Measurements from ENCODE around the gene GEMIN5. TPM values are rescaled to one million over a fixed set of nuclear protein-coding genes. Genes with fewer than 3 reads are reported as not detected.
A peak's percentile ranks its signal among the peaks of the same experiment; 100 is the strongest.

Gene GEMIN5
- total RNA-seq, 5 donors from 2014 or later (not counting 1 experiment from before 2014, with no cell fraction given), result 6.8 to 17.6 (median 14.8) TPM

GRCh38 chr5:154884424-154884823 is 53.6 kb downstream of the GEMIN5 start:
- DNase-seq, result no peak
- Mint-ChIP-seq H3K4me1 (no peaks in the 10 kb centered on the region), H3K27ac (no peak overlapping the region), H3K27me3 (no peaks in the 10 kb centered on the region), H3K36me3 (peaks cover 87% of the 10 kb centered on the region), H3K9me3 (peaks cover 9 to 48% (median 29%) of the 10 kb centered on the region in 3 donors), H3K4me3 (no peak overlapping the region)
- peaks cover 13% of the 10 kb centered on the region for H3K9me3 ChIP-seq
- 97% methylated on average over 5 of the region's 8 CpGs for WGBS (ENCODE audit: insufficient coverage)
- peaks cover 16 to 31% of the 10 kb centered on the region in 2 donors for H3K36me3 ChIP-seq (ENCODE audit: control insufficient read depth in 2 of 2, extremely low read depth in 1 of 2, insufficient read depth in 1 of 2, low read length in 1 of 2)
- POLR2A ChIA-PET, result interaction anchor here in 1 of 2 donors (0.6 kb wide), 1 partner anchor 123 kb away, joined by 3 read pairs; no protein-coding TSS in a partner anchor
- H3K27me3 ChIP-seq (replicated peaks in 1 of 2; ENCODE audit: control insufficient read depth in 2 of 2, extremely low read depth in 1 of 2, insufficient read depth in 2 of 2, low read length in 1 of 2), result no peaks in the 10 kb centered on the region
- no peaks in the 10 kb centered on the region for H3K4me1 ChIP-seq (ENCODE audit: control insufficient read depth in 1 of 2, extremely low read depth in 1 of 2, insufficient read depth in 2 of 2, low read length in 2 of 2)
- H3K4me3 ChIP-seq (ENCODE audit: control insufficient read depth in 1 of 2, extremely low read depth in 1 of 2, low read length in 1 of 2), result no peak overlapping the region
- ATAC-seq (replicated peaks in 1 of 4), result no peak
- CTCF ChIA-PET, result no interaction called here
- no peak overlapping the region for H3K27ac ChIP-seq (ENCODE audit: low read length)

- H3K36me3 Mint-ChIP-seq, result peaks cover 76% of the 10 kb centered on the region
- CTCF ChIA-PET, result interaction anchor here in 1 of 2 donors (0.7 kb wide), 1 partner anchor 904 kb away, joined by 5 read pairs; no protein-coding TSS in a partner anchor
- no CpG with 5 or more reads among the region's 4 CpGs for WGBS (ENCODE audit: insufficient coverage)
- H3K9me3 Mint-ChIP-seq, result peaks cover 9 to 45% (median 28%) of the 10 kb centered on the region in 3 donors
- Histone ChIP-seq H3K36me3 (ENCODE audit: control insufficient read depth in 2 of 2, extremely low read depth in 1 of 2, insufficient read depth in 1 of 2, low read length in 1 of 2) (peaks cover 9 to 12% of the 10 kb centered on the region in 2 donors), H3K4me1 (ENCODE audit: control insufficient read depth in 1 of 2, extremely low read depth in 1 of 2, insufficient read depth in 2 of 2, low read length in 2 of 2) (no peaks in the 10 kb centered on the region), H3K4me3 (ENCODE audit: control insufficient read depth in 1 of 2, extremely low read depth in 1 of 2, low read length in 1 of 2) (no peak overlapping the region), H3K27ac (ENCODE audit: low read length) (no peak overlapping the region), H3K9me3 (peaks cover 9% of the 10 kb centered on the region), H3K27me3 (replicated peaks in 1 of 2; ENCODE audit: control insufficient read depth in 2 of 2, extremely low read depth in 1 of 2, insufficient read depth in 2 of 2, low read length in 1 of 2) (no peaks in the 10 kb centered on the region)
- no peak overlapping the region for H3K4me3 Mint-ChIP-seq
- POLR2A ChIA-PET, result interaction anchor here in 1 of 2 donors (0.6 to 0.7 kb wide), 2 partner anchors 17 to 120 kb away, joined by 3 to 6 read pairs; no protein-coding TSS in a partner anchor
- H3K27ac Mint-ChIP-seq, result no peak overlapping the region
- ATAC-seq (replicated peaks in 1 of 4) (no peak), DNase-seq (no peak)
- no peaks in the 10 kb centered on the region for H3K4me1 Mint-ChIP-seq
- H3K27me3 Mint-ChIP-seq, result no peaks in the 10 kb centered on the region
These were observed 56.0 kb downstream of the GEMIN5 start for GRCh38 chr5:154881986-154882385.

GRCh38 chr5:154878642-154879335 is 59.2 kb downstream of the GEMIN5 start:
- H3K4me1 ChIP-seq (ENCODE audit: control insufficient read depth in 1 of 2, extremely low read depth in 1 of 2, insufficient read depth in 2 of 2, low read length in 2 of 2), result no peaks in the 10 kb centered on the region
- CTCF ChIA-PET, result no interaction called here
- Mint-ChIP-seq H3K27ac (no peak overlapping the region), H3K9me3 (peaks cover 6 to 23% (median 6%) of the 10 kb centered on the region in 3 donors), H3K4me3 (no peak overlapping the region), H3K4me1 (no peaks in the 10 kb centered on the region), H3K36me3 (peaks cover 75% of the 10 kb centered on the region), H3K27me3 (no peaks in the 10 kb centered on the region)
- ATAC-seq (replicated peaks in 1 of 4), result no peak
- POLR2A ChIA-PET, result interaction anchor here in 1 of 2 donors (0.7 to 1.0 kb wide), 2 partner anchors 11 to 14 kb away, joined by 4 to 10 read pairs; no protein-coding TSS in a partner anchor
- no peaks in the 10 kb centered on the region for H3K27me3 ChIP-seq (replicated peaks in 1 of 2; ENCODE audit: control insufficient read depth in 2 of 2, extremely low read depth in 1 of 2, insufficient read depth in 2 of 2, low read length in 1 of 2)
- no peak overlapping the region for H3K4me3 ChIP-seq (ENCODE audit: control insufficient read depth in 1 of 2, extremely low read depth in 1 of 2, low read length in 1 of 2)
- H3K9me3 ChIP-seq, result no peaks in the 10 kb centered on the region
- 94% methylated on average over 9 of the region's 14 CpGs for WGBS (ENCODE audit: insufficient coverage)
- DNase-seq, result no peak
- H3K36me3 ChIP-seq (ENCODE audit: control insufficient read depth in 2 of 2, extremely low read depth in 1 of 2, insufficient read depth in 1 of 2, low read length in 1 of 2), result peaks cover 3 to 37% of the 10 kb centered on the region in 2 donors
- H3K27ac ChIP-seq (ENCODE audit: low read length), result no peak overlapping the region

- Histone ChIP-seq H3K27me3 (replicated peaks in 1 of 2; ENCODE audit: control insufficient read depth in 2 of 2, extremely low read depth in 1 of 2, insufficient read depth in 2 of 2, low read length in 1 of 2) (no peaks in the 10 kb centered on the region), H3K36me3 (ENCODE audit: control insufficient read depth in 2 of 2, extremely low read depth in 1 of 2, insufficient read depth in 1 of 2, low read length in 1 of 2) (peaks cover 10 to 71% of the 10 kb centered on the region in 2 donors), H3K27ac (ENCODE audit: low read length) (no peak overlapping the region), H3K4me1 (ENCODE audit: control insufficient read depth in 1 of 2, extremely low read depth in 1 of 2, insufficient read depth in 2 of 2, low read length in 2 of 2) (no peaks in the 10 kb centered on the region), H3K4me3 (ENCODE audit: control insufficient read depth in 1 of 2, extremely low read depth in 1 of 2, low read length in 1 of 2) (no peak overlapping the region), H3K9me3 (no peaks in the 10 kb centered on the region)
- Mint-ChIP-seq H3K27me3 (no peaks in the 10 kb centered on the region), H3K4me3 (peak overlapping the region in 1 of 3 donors; percentile 43), H3K4me1 (peaks cover 0 to 11% (median 3%) of the 10 kb centered on the region in 3 donors), H3K9me3 (peaks cover 0 to 6% (median 2%) of the 10 kb centered on the region in 3 donors), H3K36me3 (peaks cover 57% of the 10 kb centered on the region), H3K27ac (no peak overlapping the region)
- DNase-seq (no peak), ATAC-seq (replicated peaks in 1 of 4) (no peak)
- CTCF ChIA-PET, result no interaction called here
- 100% methylated on average over 3 of the region's 5 CpGs for WGBS (ENCODE audit: insufficient coverage)
- POLR2A ChIA-PET, result no interaction called here
These were observed 64.2 kb downstream of the GEMIN5 start for GRCh38 chr5:154873791-154874331.

- H3K4me1 ChIP-seq (ENCODE audit: control insufficient read depth in 1 of 2, extremely low read depth in 1 of 2, insufficient read depth in 2 of 2, low read length in 2 of 2), result no peaks in the 10 kb centered on the region
- no peak overlapping the region for H3K27ac ChIP-seq (ENCODE audit: low read length)
- H3K4me3 Mint-ChIP-seq, result no peak overlapping the region
- no peaks in the 10 kb centered on the region for H3K27me3 Mint-ChIP-seq
- peaks cover 14 to 75% of the 10 kb centered on the region in 2 donors for H3K36me3 ChIP-seq (ENCODE audit: control insufficient read depth in 2 of 2, extremely low read depth in 1 of 2, insufficient read depth in 1 of 2, low read length in 1 of 2)
- DNase-seq (no peak), ATAC-seq (replicated peaks in 1 of 4) (no peak)
- ChIA-PET CTCF (interaction anchor here (0.6 to 0.7 kb wide), 2 partner anchors 21 to 184 kb away, joined by 4 to 7 read pairs; no protein-coding TSS in a partner anchor), POLR2A (interaction anchor here in 1 of 2 donors (0.6 kb wide), 1 partner anchor 29 kb away, joined by 4 read pairs; no protein-coding TSS in a partner anchor)
- no peak overlapping the region for H3K4me3 ChIP-seq (ENCODE audit: control insufficient read depth in 1 of 2, extremely low read depth in 1 of 2, low read length in 1 of 2)
- H3K9me3 ChIP-seq, result no peaks in the 10 kb centered on the region
- peaks cover 57% of the 10 kb centered on the region for H3K36me3 Mint-ChIP-seq
- 80% methylated on average over 2 of the region's 4 CpGs for WGBS (ENCODE audit: insufficient coverage)
- no peaks in the 10 kb centered on the region for H3K27me3 ChIP-seq (replicated peaks in 1 of 2; ENCODE audit: control insufficient read depth in 2 of 2, extremely low read depth in 1 of 2, insufficient read depth in 2 of 2, low read length in 1 of 2)
- no peak overlapping the region for H3K27ac Mint-ChIP-seq
- H3K4me1 Mint-ChIP-seq, result peaks cover 7 to 23% (median 12%) of the 10 kb centered on the region in 3 donors
- no peaks in the 10 kb centered on the region for H3K9me3 Mint-ChIP-seq
These were observed 66.3 kb downstream of the GEMIN5 start for GRCh38 chr5:154871734-154872133.

GRCh38 chr5:154868702-154869101 is 69.3 kb downstream of the GEMIN5 start:
- H3K9me3 Mint-ChIP-seq, result no peaks in the 10 kb centered on the region
- CTCF ChIA-PET, result interaction anchor here (0.5 to 1.0 kb wide), 6 partner anchors 19 to 220 kb away, joined by 3 to 6 read pairs (median 4); no protein-coding TSS in a partner anchor
- POLR2A ChIA-PET, result interaction anchor here in 1 of 2 donors (1.0 kb wide), 1 partner anchor 10 kb away, joined by 4 read pairs; no protein-coding TSS in a partner anchor

More at GRCh38 chr5:154868702-154869101, 69.3 kb downstream of the GEMIN5 start:
- H3K4me1 ChIP-seq (ENCODE audit: control insufficient read depth in 1 of 2, extremely low read depth in 1 of 2, insufficient read depth in 2 of 2, low read length in 2 of 2), result no peaks in the 10 kb centered on the region
- no peaks in the 10 kb centered on the region for H3K9me3 ChIP-seq
- H3K36me3 ChIP-seq (ENCODE audit: control insufficient read depth in 2 of 2, extremely low read depth in 1 of 2, insufficient read depth in 1 of 2, low read length in 1 of 2), result peaks cover 21 to 67% of the 10 kb centered on the region in 2 donors
- H3K27me3 ChIP-seq (replicated peaks in 1 of 2; ENCODE audit: control insufficient read depth in 2 of 2, extremely low read depth in 1 of 2, insufficient read depth in 2 of 2, low read length in 1 of 2), result no peaks in the 10 kb centered on the region
- peak in 2 of 4 experiments; percentile 43 to 66 for ATAC-seq (replicated peaks in 1 of 4)
- H3K4me3 ChIP-seq (ENCODE audit: control insufficient read depth in 1 of 2, extremely low read depth in 1 of 2, low read length in 1 of 2), result no peak overlapping the region
- Mint-ChIP-seq H3K36me3 (peaks cover 52% of the 10 kb centered on the region), H3K27ac (peak overlapping the region in 1 of 2 donors; percentile 72), H3K27me3 (no peaks in the 10 kb centered on the region), H3K4me3 (peak overlapping the region in 1 of 3 donors; percentile 24), H3K4me1 (peaks cover 21 to 27% (median 24%) of the 10 kb centered on the region in 3 donors)
- no peak overlapping the region for H3K27ac ChIP-seq (ENCODE audit: low read length)
- DNase-seq, result peak in 4 of 35 experiments; percentile 4 to 32 (median 8)
- 87% methylated on average over 3 of the region's 5 CpGs for WGBS (ENCODE audit: insufficient coverage)

All from T-cell (primary cell).